GM12878 (cell line): ENCODE measurements around the gene TTC1. TPM values are rescaled to one million over a fixed set of nuclear protein-coding genes. Genes with fewer than 3 reads are reported as not detected.

ENCODE experiments used
- BCL3 ChIP-seq: IDR thresholded peaks from 2 replicates; pipeline ENCODE4 v1.6.1; 2011; ENCODE audit warnings: borderline replicate concordance, low read depth, mild to moderate bottlenecking, moderate library complexity, low read length; ENCODE audit not compliant: insufficient read depth, poor library complexity, severe bottlenecking
- FOS ChIP-seq: IDR thresholded peaks from 3 replicates; pipeline ENCODE4 v1.6.1; 2011; ENCODE audit warnings: borderline replicate concordance; ENCODE audit not compliant: insufficient read length; ENCODE audit errors: extremely low read depth
- HCFC1 ChIP-seq: fragments of 150-350 bp; IDR thresholded peaks from 2 replicates; pipeline ENCODE4 v1.6.1; 2014; ENCODE audit warnings: low read length
- KLF5 ChIP-seq: fragments of 450-650 bp; IDR thresholded peaks from 2 replicates; pipeline ENCODE4 v1.6.1; 2014; ENCODE audit warnings: mild to moderate bottlenecking; ENCODE audit not compliant: partially characterized antibody
- MYB ChIP-seq: fragments of 150-350 bp; IDR thresholded peaks from 2 replicates; pipeline ENCODE4 v1.6.1; 2014; ENCODE audit warnings: mild to moderate bottlenecking, low read depth, low read length, borderline replicate concordance
- MYC ChIP-seq: IDR thresholded peaks from 2 replicates; pipeline ENCODE4 v1.6.1; 2011; ENCODE audit warnings: mild to moderate bottlenecking, low read length, moderate library complexity, inconsistent platforms; ENCODE audit not compliant: insufficient read depth, insufficient replicate concordance, insufficient read length, severe bottlenecking
- NRF1 ChIP-seq: conservative IDR thresholded peaks from 2 replicates; pipeline ENCODE4 v1.6.1; 2011; ENCODE audit warnings: mild to moderate bottlenecking, low read depth, low read length, improper control_type of control experiment
- SMAD5 ChIP-seq: IDR thresholded peaks from 2 replicates; pipeline ENCODE4 v1.6.1; 2016; ENCODE audit warnings: antibody characterized with exemption, low read depth
- SMARCA5 ChIP-seq: fragments of 450-650 bp; IDR thresholded peaks from 2 replicates; pipeline ENCODE4 v1.6.1; 2017; ENCODE audit warnings: mild to moderate bottlenecking
- SMC3 ChIP-seq: IDR thresholded peaks from 2 replicates; pipeline ENCODE4 v1.6.1; 2011; ENCODE audit warnings: low read length, improper control_type of control experiment, borderline replicate concordance
- SRF ChIP-seq, 2 experiments: IDR thresholded peaks; 2 replicates each; pipeline ENCODE4 v1.6.1; 2011; ENCODE audit warnings: low read depth in 2 of 2, low read length in 2 of 2, mild to moderate bottlenecking in 1 of 2, moderate library complexity in 1 of 2
- STAT3 ChIP-seq: IDR thresholded peaks from 2 replicates; pipeline ENCODE4 v1.6.1; 2011; ENCODE audit warnings: low read depth, low read length, improper control_type of control experiment
- SUPT20H ChIP-seq: IDR thresholded peaks from 2 replicates; pipeline ENCODE4 v1.6.1; 2011; ENCODE audit warnings: low read depth, mild to moderate bottlenecking, low read length, moderate library complexity, borderline replicate concordance; ENCODE audit not compliant: control insufficient read depth
- TCF3 ChIP-seq: IDR thresholded peaks from 2 replicates; pipeline ENCODE4 v1.6.1; 2012; ENCODE audit warnings: low read depth, mild to moderate bottlenecking, low read length, borderline replicate concordance; ENCODE audit not compliant: insufficient read depth
- ZBTB4 ChIP-seq: fragments of 450-650 bp; formaldehyde crosslinking; IDR thresholded peaks from 2 replicates; pipeline ENCODE4 v1.4.0; 2022; ENCODE audit warnings: mild to moderate bottlenecking, moderate library complexity
- ZNF687 ChIP-seq: fragments of 450-650 bp; IDR thresholded peaks from 2 replicates; pipeline ENCODE4 v1.6.1; 2017; ENCODE audit warnings: mild to moderate bottlenecking, moderate library complexity
- polyA plus RNA-seq, 11 experiments: library from polyadenylated mRNA; depleted of rRNA in 4 of 11; unstranded in 6 of 11; stranded (reverse) in 5 of 11; fragments of >200 nt; fragmentation: Nextera tagmentation in 4 of 11; fragmentation: Illumina TruSeq in 1 of 11; extraction: Ambion mirVana in 4 of 11; extraction: Trizol in 1 of 11; gene quantifications; 1 replicate in 1 of 11; 2 replicates in 10 of 11; pipeline versions ENCODE4 v1.2.1 to v1.2.3, GENCODE V29; 2011 to 2016; ENCODE audit warnings: inconsistent platforms in 2 of 11, missing spikeins in 2 of 11, low read depth in 1 of 11
- total RNA-seq, 4 experiments: library from RNA; depleted of rRNA in 3 of 4; stranded (reverse); fragments of >200 nt in 3 of 4; fragmentation: Illumina TruSeq in 1 of 4; extraction: Trizol in 1 of 4; gene quantifications; 2 replicates each; pipeline versions ENCODE4 v1.2.1 to v1.2.3, GENCODE V29; 2013 to 2021

Gene TTC1
- total and polyA plus RNA-seq, 10 of the 15 experiments (the other 5 are each of a cell fraction or from before 2014, with no cell fraction given), result 46.6 to 160 (median 92.3) TPM

GRCh38 chr5:160008877-160009590 is at the start of gene TTC1 (continued):
- TF ChIP-seq ZNF687 (0 out of 2 replicates have a peak, but pooled peaks have one; percentile 23), STAT3 (no peak), BCL3 (no peak), ZBTB4 (CRISPR knock-in tag) (no peak), NRF1 (no peak), SMC3 (no peak), SMARCA5 (no peak), TCF3 (no peak), MYC (no peak), KLF5 (no peak), SUPT20H (no peak), HCFC1 (peak; percentile 94), FOS (no peak), SMAD5 (peak; percentile 93; the same call in 1 of the 2 replicates), MYB (no peak), SRF (IDR thresholded peaks at IDR 0.05; ENCODE audit: low read depth in 2 of 2, low read length in 2 of 2) (peak in 1 of 2 experiments; percentile 73; a peak in 2 of 4 replicates)
